Type B pancreatic cell (in vitro differentiated cells): ENCODE data around the gene MLLT6. TPM values are rescaled to one million over a fixed set of nuclear protein-coding genes. Genes with fewer than 3 reads are reported as not detected.
A peak's percentile ranks its signal among the peaks of the same experiment; 100 is the strongest.

Source experiments
- DNase-seq: peaks from one replicate; pipeline ENCODE4 v3.0.0; 2021; ENCODE audit warnings: mixed read lengths; ENCODE audit not compliant: unreplicated experiment; ENCODE audit errors: extremely low spot score
- H3K27ac Mint-ChIP-seq: 2 replicates; pipeline ENCODE4 v1.8.0; 2021; ENCODE audit warnings: mild to moderate bottlenecking, mixed read lengths
- H3K27me3 Mint-ChIP-seq: 2 replicates; pipeline ENCODE4 v1.8.0; 2021; ENCODE audit warnings: mixed read lengths
- H3K36me3 Mint-ChIP-seq: 2 replicates; pipeline ENCODE4 v1.8.0; 2021; ENCODE audit warnings: mixed read lengths
- H3K4me1 Mint-ChIP-seq: one replicate; pipeline ENCODE4 v1.8.0; 2021; ENCODE audit warnings: mixed read lengths; ENCODE audit not compliant: unreplicated experiment
- H3K4me3 Mint-ChIP-seq: 2 replicates; pipeline ENCODE4 v1.8.0; 2021; ENCODE audit warnings: mild to moderate bottlenecking, mixed read lengths
- H3K9me3 Mint-ChIP-seq: 2 replicates; pipeline ENCODE4 v1.8.0; 2021; ENCODE audit warnings: mixed read lengths
- total RNA-seq: library from RNA; stranded (reverse); gene quantifications from 2 replicates; pipeline ENCODE4 v1.2.1, GENCODE V29; 2021; ENCODE audit warnings: low replicate concordance
- TF ChIP-seq, protein P1 (sequence below): fragments of 200-600 bp; sonication (generic); conservative IDR thresholded peaks from 2 replicates; pipeline ENCODE4 v1.5.0; 2021; ENCODE audit warnings: antibody characterized with exemption, mild to moderate bottlenecking

MLLT6 gene
- total RNA-seq, 1 donor from 2014 or later, result 130 TPM

- H3K4me1 Mint-ChIP-seq, result peaks cover 32% of the 10 kb centered on the region
- H3K9me3 Mint-ChIP-seq, result no peaks in the 10 kb centered on the region
- H3K36me3 Mint-ChIP-seq, result no peaks in the 10 kb centered on the region
- peak; percentile 87 for DNase-seq
- peaks cover 18% of the 10 kb centered on the region for H3K27me3 Mint-ChIP-seq
- peak overlapping the region; percentile 95 for H3K4me3 Mint-ChIP-seq
- H3K27ac Mint-ChIP-seq, result peak overlapping the region; percentile 99
- TF ChIP-seq, protein P1, sequence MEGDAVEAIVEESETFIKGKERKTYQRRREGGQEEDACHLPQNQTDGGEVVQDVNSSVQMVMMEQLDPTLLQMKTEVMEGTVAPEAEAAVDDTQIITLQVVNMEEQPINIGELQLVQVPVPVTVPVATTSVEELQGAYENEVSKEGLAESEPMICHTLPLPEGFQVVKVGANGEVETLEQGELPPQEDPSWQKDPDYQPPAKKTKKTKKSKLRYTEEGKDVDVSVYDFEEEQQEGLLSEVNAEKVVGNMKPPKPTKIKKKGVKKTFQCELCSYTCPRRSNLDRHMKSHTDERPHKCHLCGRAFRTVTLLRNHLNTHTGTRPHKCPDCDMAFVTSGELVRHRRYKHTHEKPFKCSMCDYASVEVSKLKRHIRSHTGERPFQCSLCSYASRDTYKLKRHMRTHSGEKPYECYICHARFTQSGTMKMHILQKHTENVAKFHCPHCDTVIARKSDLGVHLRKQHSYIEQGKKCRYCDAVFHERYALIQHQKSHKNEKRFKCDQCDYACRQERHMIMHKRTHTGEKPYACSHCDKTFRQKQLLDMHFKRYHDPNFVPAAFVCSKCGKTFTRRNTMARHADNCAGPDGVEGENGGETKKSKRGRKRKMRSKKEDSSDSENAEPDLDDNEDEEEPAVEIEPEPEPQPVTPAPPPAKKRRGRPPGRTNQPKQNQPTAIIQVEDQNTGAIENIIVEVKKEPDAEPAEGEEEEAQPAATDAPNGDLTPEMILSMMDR, result peak; percentile 20
Observed at GRCh38 chr17:38703742-38704605, 1.1 kb upstream of the MLLT6 start.

- Mint-ChIP-seq H3K27me3 (peaks cover 13% of the 10 kb centered on the region), H3K4me1 (peaks cover 40% of the 10 kb centered on the region), H3K9me3 (no peaks in the 10 kb centered on the region), H3K27ac (no peak overlapping the region), H3K36me3 (peaks cover 2% of the 10 kb centered on the region), H3K4me3 (peak overlapping the region; percentile 92)
- TF ChIP-seq, protein P1, result no peak
- DNase-seq, result no peak
Observed at GRCh38 chr17:38705523-38705802, 390 bp downstream of the MLLT6 start.

DNA sequence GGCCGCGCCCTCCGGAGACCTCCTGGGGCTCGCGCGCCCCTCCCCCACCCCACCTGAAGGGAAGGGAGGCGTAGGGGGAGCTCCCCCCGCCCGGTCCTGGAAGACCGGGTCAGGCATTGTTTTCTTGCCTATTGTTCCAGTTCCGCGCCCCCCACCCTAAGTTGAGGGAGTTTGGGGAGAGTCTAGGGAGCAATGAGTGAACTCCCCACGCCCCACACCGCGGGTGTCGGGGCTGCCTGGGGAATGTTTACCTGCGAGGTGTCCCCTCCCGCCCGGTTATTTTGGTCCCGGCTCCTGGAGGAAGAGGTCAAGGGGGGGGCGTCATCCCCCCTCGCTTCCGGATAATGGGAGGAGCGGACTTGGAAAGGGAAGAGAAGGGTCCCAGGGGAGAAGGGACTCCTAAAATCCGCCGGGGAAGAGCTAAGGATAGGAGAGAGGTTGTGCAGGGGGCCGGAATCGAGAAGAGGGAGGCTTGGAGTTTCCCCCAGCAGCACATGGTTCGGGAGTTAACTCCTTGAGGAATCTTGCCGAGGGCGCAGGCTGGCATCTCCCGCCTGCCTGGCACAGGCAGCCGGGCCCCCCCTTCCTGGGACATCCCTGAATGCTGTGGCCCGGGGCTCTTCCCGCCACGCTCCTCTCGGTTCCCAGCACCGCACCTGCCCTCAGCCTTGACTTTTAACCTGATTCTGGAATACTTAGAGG, 881 bp downstream of the MLLT6 start:
- peaks cover 13% of the 10 kb centered on the region for H3K27me3 Mint-ChIP-seq
- H3K36me3 Mint-ChIP-seq, result peaks cover 5% of the 10 kb centered on the region
- peak overlapping the region; percentile 87 for H3K27ac Mint-ChIP-seq
- H3K4me3 Mint-ChIP-seq, result peak overlapping the region; percentile 92
- no peak for DNase-seq
- TF ChIP-seq, protein P1, result no peak
- H3K9me3 Mint-ChIP-seq, result no peaks in the 10 kb centered on the region
- H3K4me1 Mint-ChIP-seq, result peaks cover 45% of the 10 kb centered on the region

GRCh38 chr17:38706505-38707216, 1.6 kb downstream of the MLLT6 start:
- Mint-ChIP-seq H3K9me3 (no peaks in the 10 kb centered on the region), H3K27me3 (peaks cover 10% of the 10 kb centered on the region), H3K4me3 (peak overlapping the region; percentile 92), H3K4me1 (peaks cover 44% of the 10 kb centered on the region), H3K36me3 (peaks cover 10% of the 10 kb centered on the region), H3K27ac (peak overlapping the region; percentile 87)
- TF ChIP-seq, protein P1, result no peak
- DNase-seq, result no peak

DNA sequence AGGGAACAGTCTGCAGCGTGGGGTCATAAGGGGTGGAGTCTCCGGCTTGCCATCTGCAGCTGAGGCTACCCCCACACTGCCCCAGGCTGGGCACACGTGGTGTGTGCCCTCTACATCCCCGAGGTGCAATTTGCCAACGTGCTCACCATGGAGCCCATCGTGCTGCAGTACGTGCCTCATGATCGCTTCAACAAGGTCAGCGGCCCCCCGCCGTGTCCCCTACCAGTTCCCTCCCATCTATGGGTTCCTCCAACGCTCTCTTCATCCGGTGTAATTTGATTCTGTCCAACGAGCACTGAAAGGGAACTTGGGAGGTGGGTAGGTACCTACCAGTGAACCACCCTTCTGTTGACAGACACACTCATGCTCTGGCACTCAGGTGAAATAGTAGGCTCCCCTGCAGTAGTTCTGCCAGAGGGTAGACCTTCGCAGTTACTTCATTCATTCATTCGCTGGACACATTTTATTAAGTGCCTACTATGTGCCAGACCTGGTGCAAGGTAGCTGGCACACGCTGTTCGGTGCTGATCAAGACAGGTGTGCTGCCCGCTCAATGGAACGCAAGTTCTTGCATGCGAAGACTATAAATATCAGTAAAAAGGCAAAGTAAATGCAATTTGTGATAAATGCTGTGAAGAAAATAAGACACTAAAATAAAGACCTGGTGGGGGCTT, 2.7 kb downstream of the MLLT6 start:
- Mint-ChIP-seq H3K9me3 (no peaks in the 10 kb centered on the region), H3K4me1 (peaks cover 43% of the 10 kb centered on the region), H3K4me3 (peak overlapping the region; percentile 6), H3K36me3 (peaks cover 10% of the 10 kb centered on the region), H3K27me3 (peaks cover 10% of the 10 kb centered on the region), H3K27ac (no peak overlapping the region)
- no peak for DNase-seq
- TF ChIP-seq, protein P1, result no peak
